Activated T-cell treated with anti-CD3 and anti-CD28 coated beads, Interleukin-2, amount 50 U/mL, for 24 hours (primary cell): ENCODE measurements around the gene PAQR8.

Source experiments
- DNase-seq: peaks from one replicate; pipeline ENCODE4 v3.0.0-alpha.2; 2020
- H3K27ac Mint-ChIP-seq: 2 replicates; pipeline ENCODE4 v1.8.0; 2020; ENCODE audit warnings: mild to moderate bottlenecking, mixed read lengths
- H3K27me3 Mint-ChIP-seq: 2 replicates; pipeline ENCODE4 v1.8.0; 2020; ENCODE audit warnings: mixed read lengths
- H3K36me3 Mint-ChIP-seq: 2 replicates; pipeline ENCODE4 v1.8.0; 2020; ENCODE audit warnings: low read depth, mixed read lengths
- H3K4me1 Mint-ChIP-seq: 2 replicates; pipeline ENCODE4 v1.8.0; 2020; ENCODE audit warnings: low read depth, mixed read lengths
- H3K4me3 Mint-ChIP-seq: 2 replicates; pipeline ENCODE4 v1.8.0; 2020; ENCODE audit warnings: mild to moderate bottlenecking, moderate library complexity, mixed read lengths
- H3K9me3 Mint-ChIP-seq: 2 replicates; pipeline ENCODE4 v1.8.0; 2020; ENCODE audit warnings: mixed read lengths

Gene PAQR8, protein sequence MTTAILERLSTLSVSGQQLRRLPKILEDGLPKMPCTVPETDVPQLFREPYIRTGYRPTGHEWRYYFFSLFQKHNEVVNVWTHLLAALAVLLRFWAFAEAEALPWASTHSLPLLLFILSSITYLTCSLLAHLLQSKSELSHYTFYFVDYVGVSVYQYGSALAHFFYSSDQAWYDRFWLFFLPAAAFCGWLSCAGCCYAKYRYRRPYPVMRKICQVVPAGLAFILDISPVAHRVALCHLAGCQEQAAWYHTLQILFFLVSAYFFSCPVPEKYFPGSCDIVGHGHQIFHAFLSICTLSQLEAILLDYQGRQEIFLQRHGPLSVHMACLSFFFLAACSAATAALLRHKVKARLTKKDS

DNA sequence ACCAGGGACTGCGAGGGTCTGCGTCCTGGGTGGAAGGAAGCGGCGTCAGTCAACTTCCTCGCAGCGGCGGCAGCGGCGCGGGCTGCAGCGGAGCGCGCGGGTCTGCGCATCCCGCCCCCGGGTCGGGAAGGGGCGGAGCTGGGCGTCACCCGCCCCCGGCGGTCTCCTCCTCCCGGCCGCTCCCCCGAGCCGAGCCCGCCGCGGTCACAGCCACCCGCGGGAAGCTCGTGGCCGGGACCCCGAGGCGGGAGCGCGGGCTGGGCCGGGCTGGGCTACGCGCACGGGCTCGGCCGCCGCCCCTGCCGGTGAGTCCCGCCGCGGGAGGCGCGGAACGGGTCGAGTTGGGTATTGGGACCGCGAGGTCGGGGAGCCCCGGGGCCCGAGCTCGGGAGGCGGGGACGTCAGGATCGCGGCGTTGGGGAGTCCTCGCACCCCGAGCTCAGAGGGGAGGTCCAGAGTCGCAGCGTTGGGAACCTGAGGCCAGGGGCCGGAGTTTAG is at the start of gene PAQR8:
Gene PAQR8, plus strand, starts transcription at position 207 of the 498 bp plus-strand sequence. CDS start 41,063 bp downstream, outside the sequence.
- peak within 1 kb of the TSS; percentile 95 for H3K27ac Mint-ChIP-seq
- H3K4me3 Mint-ChIP-seq: peak within 1 kb of the TSS; percentile 99
- H3K9me3 Mint-ChIP-seq: no peaks in the 10 kb centered on the region
- peaks cover 33% of the 10 kb centered on the region for H3K36me3 Mint-ChIP-seq
- H3K4me1 Mint-ChIP-seq: peaks cover 46% of the 10 kb centered on the region
- H3K27me3 Mint-ChIP-seq: no peaks in the 10 kb centered on the region
- peak; percentile 91 for DNase-seq

DNA sequence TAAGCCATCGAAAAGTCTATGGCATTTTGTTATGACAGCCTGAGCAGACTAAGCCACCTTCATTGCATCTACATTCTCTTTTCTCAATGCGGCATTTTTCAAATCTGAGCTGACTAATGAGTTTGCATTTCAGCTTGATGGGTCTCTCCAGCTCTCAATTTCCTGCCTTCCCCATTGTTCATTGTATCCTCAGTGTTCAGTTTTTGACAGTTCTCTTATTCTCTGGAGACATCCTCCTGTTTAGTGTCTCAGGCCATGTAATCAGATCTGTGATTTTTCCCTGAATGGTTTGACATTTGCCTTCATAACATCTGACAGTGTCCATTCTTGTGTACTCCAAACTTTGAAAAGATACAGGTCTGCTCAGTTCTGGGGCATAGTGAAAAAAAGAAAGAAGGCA is 49.5 kb upstream of the PAQR8 start:
- Mint-ChIP-seq H3K4me3 (no peak overlapping the region), H3K27me3 (no peaks in the 10 kb centered on the region), H3K36me3 (no peaks in the 10 kb centered on the region)

GRCh38 chr6:52314752-52315151 is 47.2 kb upstream of the PAQR8 start:
- no peak for DNase-seq
- Mint-ChIP-seq H3K9me3 (no peaks in the 10 kb centered on the region), H3K36me3 (no peaks in the 10 kb centered on the region), H3K27me3 (no peaks in the 10 kb centered on the region), H3K4me3 (no peak overlapping the region), H3K27ac (no peak overlapping the region), H3K4me1 (peaks cover 27% of the 10 kb centered on the region)

More for the DNA sequence above, 49.5 kb upstream of the PAQR8 start:
- H3K27ac Mint-ChIP-seq: no peak overlapping the region
- no peaks in the 10 kb centered on the region for H3K9me3 Mint-ChIP-seq
- peaks cover 30% of the 10 kb centered on the region for H3K4me1 Mint-ChIP-seq
- DNase-seq: no peak

DNA sequence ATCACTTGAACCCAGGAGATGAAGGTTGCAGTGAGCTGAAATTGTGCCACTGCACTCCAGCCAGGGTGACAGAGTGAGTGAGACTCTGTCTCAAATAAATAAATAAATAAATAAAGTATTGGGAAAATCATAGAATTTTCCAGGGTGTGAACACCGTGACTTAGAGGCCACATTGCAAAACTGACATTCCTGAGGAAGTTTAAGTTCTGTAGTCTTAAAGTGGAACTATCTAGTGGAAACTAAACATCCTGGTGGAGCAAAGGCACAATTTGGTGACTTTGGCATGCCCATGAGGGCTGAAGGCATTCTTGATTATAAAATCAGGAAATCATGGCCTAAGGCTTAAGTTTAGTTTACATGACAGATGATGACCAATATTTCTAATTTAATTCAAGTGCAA is 44.7 kb upstream of the PAQR8 start:
- H3K4me1 Mint-ChIP-seq: peaks cover 21% of the 10 kb centered on the region
- H3K36me3 Mint-ChIP-seq: no peaks in the 10 kb centered on the region
- H3K4me3 Mint-ChIP-seq: no peak overlapping the region
- no peak overlapping the region for H3K27ac Mint-ChIP-seq
- H3K9me3 Mint-ChIP-seq: no peaks in the 10 kb centered on the region
- no peak for DNase-seq
- H3K27me3 Mint-ChIP-seq: no peaks in the 10 kb centered on the region

- H3K27ac Mint-ChIP-seq: peak overlapping the region; percentile 19
- no peaks in the 10 kb centered on the region for H3K36me3 Mint-ChIP-seq
- no peak overlapping the region for H3K4me3 Mint-ChIP-seq
- H3K4me1 Mint-ChIP-seq: peaks cover 18% of the 10 kb centered on the region
- DNase-seq: no peak
- no peaks in the 10 kb centered on the region for H3K27me3 Mint-ChIP-seq
- no peaks in the 10 kb centered on the region for H3K9me3 Mint-ChIP-seq
Measured at GRCh38 chr6:52317841-52318581, 43.9 kb upstream of the PAQR8 start.

DNA sequence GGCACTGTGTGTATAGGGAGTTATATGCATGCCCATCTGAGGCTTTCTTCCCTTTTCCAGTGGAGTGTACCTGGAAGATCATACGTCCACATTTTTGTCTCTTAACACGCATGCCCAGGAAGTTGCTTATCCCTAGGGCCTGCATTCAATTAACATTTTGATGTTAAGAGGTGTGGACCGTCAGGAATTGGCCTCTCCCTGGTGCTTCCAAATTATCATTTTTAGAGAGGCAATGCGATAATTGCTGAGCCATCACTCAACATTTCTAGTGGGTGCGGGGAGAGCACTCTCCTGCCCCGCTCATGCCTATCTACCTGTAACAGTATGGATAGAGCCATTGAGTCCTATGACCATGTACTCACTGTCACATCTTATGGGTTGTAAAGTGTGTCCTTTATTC is 37.8 kb upstream of the PAQR8 start:
- no peaks in the 10 kb centered on the region for H3K27me3 Mint-ChIP-seq
- no peaks in the 10 kb centered on the region for H3K9me3 Mint-ChIP-seq
- peaks cover 2% of the 10 kb centered on the region for H3K4me1 Mint-ChIP-seq
- no peak for DNase-seq
- no peaks in the 10 kb centered on the region for H3K36me3 Mint-ChIP-seq
- H3K4me3 Mint-ChIP-seq: no peak overlapping the region
- H3K27ac Mint-ChIP-seq: no peak overlapping the region

- no peak for DNase-seq
- no peaks in the 10 kb centered on the region for H3K36me3 Mint-ChIP-seq
- no peaks in the 10 kb centered on the region for H3K27me3 Mint-ChIP-seq
- no peaks in the 10 kb centered on the region for H3K9me3 Mint-ChIP-seq
- no peaks in the 10 kb centered on the region for H3K4me1 Mint-ChIP-seq
- no peak overlapping the region for H3K4me3 Mint-ChIP-seq
- H3K27ac Mint-ChIP-seq: no peak overlapping the region
Measured at GRCh38 chr6:52325695-52326471, 36.1 kb upstream of the PAQR8 start.

- no peak for DNase-seq
- H3K27me3 Mint-ChIP-seq: no peaks in the 10 kb centered on the region
- H3K4me1 Mint-ChIP-seq: peaks cover 2% of the 10 kb centered on the region
- H3K27ac Mint-ChIP-seq: no peak overlapping the region
- H3K4me3 Mint-ChIP-seq: no peak overlapping the region
- no peaks in the 10 kb centered on the region for H3K36me3 Mint-ChIP-seq
- H3K9me3 Mint-ChIP-seq: no peaks in the 10 kb centered on the region
Measured at GRCh38 chr6:52326540-52327364, 35.2 kb upstream of the PAQR8 start.

DNA sequence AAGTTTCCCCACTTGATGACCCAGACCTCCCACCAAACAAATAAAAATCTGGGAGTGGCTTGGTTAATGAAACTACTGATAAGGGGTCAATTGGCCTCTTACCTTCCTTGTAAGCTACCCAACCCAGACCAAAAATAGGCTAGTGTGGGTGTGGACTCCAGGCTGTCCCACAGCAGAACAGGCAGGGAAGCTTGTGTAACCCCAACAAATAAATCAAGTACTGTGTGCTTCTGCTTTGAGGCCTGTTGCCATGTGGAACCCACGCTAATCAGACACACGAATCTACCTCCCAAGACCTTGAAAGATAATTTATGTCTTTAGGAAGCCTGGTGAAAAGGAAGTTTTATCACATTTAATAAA is 33.7 kb upstream of the PAQR8 start:
- H3K27me3 Mint-ChIP-seq: no peaks in the 10 kb centered on the region

DNA sequence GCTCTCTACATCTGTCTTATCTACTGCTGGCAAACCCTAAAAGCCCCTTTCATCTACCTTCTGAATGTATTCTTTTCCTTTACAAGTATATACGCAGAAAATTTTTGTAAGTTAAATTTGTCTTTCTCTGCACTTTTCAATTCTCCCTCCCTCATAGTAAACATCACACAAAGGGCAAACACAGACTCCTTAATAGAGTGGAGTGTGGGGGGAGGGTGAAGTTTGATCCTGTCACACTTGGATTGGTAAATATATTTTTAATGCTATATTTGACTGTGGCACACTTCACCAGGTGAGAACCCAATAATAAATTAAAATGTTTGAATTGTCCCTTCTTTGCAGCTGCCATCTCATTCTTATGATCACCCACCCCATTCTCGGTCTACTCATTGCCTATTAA is 33.2 kb upstream of the PAQR8 start:
- H3K36me3 Mint-ChIP-seq: no peaks in the 10 kb centered on the region
- H3K4me1 Mint-ChIP-seq: peaks cover 18% of the 10 kb centered on the region
- H3K27ac Mint-ChIP-seq: no peak overlapping the region
- no peak overlapping the region for H3K4me3 Mint-ChIP-seq
- H3K9me3 Mint-ChIP-seq: no peaks in the 10 kb centered on the region
- H3K27me3 Mint-ChIP-seq: no peaks in the 10 kb centered on the region
- DNase-seq: no peak

More for the DNA sequence above, 33.7 kb upstream of the PAQR8 start:
- no peaks in the 10 kb centered on the region for H3K36me3 Mint-ChIP-seq
- peaks cover 14% of the 10 kb centered on the region for H3K4me1 Mint-ChIP-seq
- H3K9me3 Mint-ChIP-seq: no peaks in the 10 kb centered on the region
- H3K27ac Mint-ChIP-seq: no peak overlapping the region
- DNase-seq: no peak
- H3K4me3 Mint-ChIP-seq: no peak overlapping the region

GRCh38 chr6:52330470-52330869 is 31.5 kb upstream of the PAQR8 start:
- Mint-ChIP-seq H3K27me3 (no peaks in the 10 kb centered on the region), H3K36me3 (no peaks in the 10 kb centered on the region), H3K27ac (peak overlapping the region; percentile 7), H3K4me3 (no peak overlapping the region), H3K4me1 (peaks cover 34% of the 10 kb centered on the region), H3K9me3 (no peaks in the 10 kb centered on the region)
- DNase-seq: no peak

GRCh38 chr6:52331793-52332457 is 30.0 kb upstream of the PAQR8 start:
- H3K4me1 Mint-ChIP-seq: peaks cover 48% of the 10 kb centered on the region
- no peaks in the 10 kb centered on the region for H3K9me3 Mint-ChIP-seq
- H3K4me3 Mint-ChIP-seq: no peak overlapping the region
- no peaks in the 10 kb centered on the region for H3K36me3 Mint-ChIP-seq
- H3K27me3 Mint-ChIP-seq: no peaks in the 10 kb centered on the region
- no peak overlapping the region for H3K27ac Mint-ChIP-seq
- no peak for DNase-seq

GRCh38 chr6:52333840-52334200 is 28.1 kb upstream of the PAQR8 start:
- Mint-ChIP-seq H3K27ac (peak overlapping the region; percentile 65), H3K27me3 (no peaks in the 10 kb centered on the region), H3K36me3 (no peaks in the 10 kb centered on the region), H3K4me1 (peaks cover 62% of the 10 kb centered on the region), H3K4me3 (no peak overlapping the region), H3K9me3 (no peaks in the 10 kb centered on the region)
- DNase-seq: no peak
